Cardiac fibroblast (primary cell): ENCODE results near the gene GRIN2A.

Experiments used
- DNase-seq, 2 donors: peaks; one replicate each; pipeline versions ENCODE4 v3.0.0 to v3.0.0-alpha.2; 2010; ENCODE audit warnings: low read depth in 2 of 2
- H3K4me3 ChIP-seq, 2 donors: replicated peaks in 1 of 2; 1 replicate in 1 of 2; 2 replicates in 1 of 2; pipeline ENCODE4 v1.5.1; 2011; ENCODE audit warnings: low read depth in 2 of 2, low read length in 2 of 2, mild to moderate bottlenecking in 2 of 2, moderate library complexity in 1 of 2
- CTCF ChIP-seq: IDR thresholded peaks from one replicate; pipeline ENCODE4 v1.5.1; 2011; ENCODE audit warnings: low read depth, mild to moderate bottlenecking, low read length, inconsistent platforms

Gene GRIN2A

GRCh38 chr16:9859701-9860327, 322.4 kb downstream of the GRIN2A start:
- no peak overlapping the region for H3K4me3 ChIP-seq
- TF ChIP-seq CTCF, result no peak
- no peak for DNase-seq

- no peak overlapping the region for H3K4me3 ChIP-seq
- peak in 1 of 2 donors; percentile 65 for DNase-seq
- no peak for TF ChIP-seq CTCF
Measured at GRCh38 chr16:9854675-9855074, 327.6 kb downstream of the GRIN2A start.

- H3K4me3 ChIP-seq, result no peak overlapping the region
- DNase-seq, result no peak
- TF ChIP-seq CTCF, result no peak
Measured at GRCh38 chr16:9852003-9852402, 330.2 kb downstream of the GRIN2A start.

GRCh38 chr16:9850817-9851216, 331.4 kb downstream of the GRIN2A start:
- H3K4me3 ChIP-seq, result no peak overlapping the region
- no peak for DNase-seq
- TF ChIP-seq CTCF, result no peak

GRCh38 chr16:9849697-9850245, 332.5 kb downstream of the GRIN2A start:
- DNase-seq, result no peak
- no peak overlapping the region for H3K4me3 ChIP-seq
- no peak for TF ChIP-seq CTCF

- no peak overlapping the region for H3K4me3 ChIP-seq
- TF ChIP-seq CTCF, result no peak
- DNase-seq, result peak in 1 of 2 donors; percentile 52
Measured at GRCh38 chr16:9847146-9847545, 335.1 kb downstream of the GRIN2A start.
